Glomerular endothelial cell (primary cell): Measurements from ENCODE around the gene BCAP29. TPM values are rescaled to one million over a fixed set of nuclear protein-coding genes. Genes with fewer than 3 reads are reported as not detected.

Experiments
- DNase-seq: peaks from one replicate; pipeline ENCODE4 v3.0.0-alpha.2; 2011; ENCODE audit warnings: low read depth, low spot score; ENCODE audit errors: extremely low read depth
- total RNA-seq: library from RNA; depleted of rRNA; stranded (reverse); fragments of >200 nt; gene quantifications from 2 replicates; pipeline ENCODE4 v1.2.3, GENCODE V29; 2015

The BCAP29 gene
- total RNA-seq, 1 donor from 2014 or later = 130 TPM

- no peak for DNase-seq
These were observed 81.9 kb downstream of the BCAP29 start for GRCh38 chr7:107661865-107662379.

GRCh38 chr7:107663196-107663595 is 83.2 kb downstream of the BCAP29 start:
- no peak for DNase-seq

DNA sequence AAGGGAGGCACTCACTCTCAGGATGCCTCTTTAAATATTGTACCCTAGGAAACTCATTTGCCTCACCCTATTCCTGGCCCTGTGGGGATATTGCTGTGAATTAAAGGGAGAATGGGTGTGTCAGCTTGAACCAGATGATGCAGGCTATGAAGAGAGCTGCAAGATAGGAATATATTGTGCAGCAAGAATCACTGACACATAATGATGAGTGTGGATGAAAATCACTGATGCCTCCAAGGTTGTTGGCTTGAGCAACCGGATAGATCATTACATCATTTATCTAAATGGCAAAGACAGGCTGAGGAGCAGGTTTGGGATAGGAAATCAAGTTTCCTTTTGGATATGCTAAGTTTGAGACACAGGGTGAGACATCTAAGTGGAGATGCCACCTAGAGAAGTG is 86.7 kb downstream of the BCAP29 start:
- DNase-seq = no peak

- no peak for DNase-seq
These were observed 87.3 kb downstream of the BCAP29 start for GRCh38 chr7:107667341-107667740.

- no peak for DNase-seq
These were observed 88.2 kb downstream of the BCAP29 start for GRCh38 chr7:107668296-107668695.

Other genes starting within 250 kb of the BCAP29 start
- gene GPR22, start 110.2 kb upstream of the BCAP29 start, total RNA-seq = not detected in 2 replicates
- 28.5 and 45.3 TPM in 2 replicates for gene COG5, start 16.3 kb upstream of the BCAP29 start, total RNA-seq
- 6.0 and 7.5 TPM in 2 replicates for gene DUS4L, start 16.3 kb upstream of the BCAP29 start, total RNA-seq
- 0.47 and 0.73 TPM in 2 replicates for gene SLC26A4, start 80.6 kb downstream of the BCAP29 start, total RNA-seq
- 14.6 and 22.3 TPM in 2 replicates for gene CBLL1, start 163.9 kb downstream of the BCAP29 start, total RNA-seq
- gene SLC26A3, start 223.0 kb downstream of the BCAP29 start, total RNA-seq = not detected in 2 replicates